NCI-H1092 (cell line): ENCODE data around the gene KASH5.

Experiments used
- DNase-seq: peaks from one replicate; lab custom pipeline; 2025; lab: John Stamatoyannopoulos, UW

Gene KASH5

GRCh38 chr19:49422407-49423070, 34.5 kb downstream of the KASH5 start:
- peak; percentile 9 for DNase-seq

GRCh38 chr19:49423071-49423984, 35.3 kb downstream of the KASH5 start, which contains the start of gene PTH2:
PTH2 (minus strand) TSS chr19:49423441; CDS start chr19:49423339, 102 bp downstream.
- no peak for DNase-seq

GRCh38 chr19:49423985-49424303, 35.9 kb downstream of the KASH5 start:
- DNase-seq = no peak

GRCh38 chr19:49425178-49425577, 37.1 kb downstream of the KASH5 start, which contains the start of gene GFY:
GFY (plus strand) TSS chr19:49425388; CDS start chr19:49426431, 1,043 bp downstream.
- DNase-seq = no peak

GRCh38 chr19:49425922-49426592, 38.0 kb downstream of the KASH5 start:
- DNase-seq = no peak

GRCh38 chr19:49427339-49427738, 39.3 kb downstream of the KASH5 start:
- no peak for DNase-seq

- no peak for DNase-seq
Observed at GRCh38 chr19:49427855-49428546, 40.0 kb downstream of the KASH5 start.

GRCh38 chr19:49428547-49429451, 40.8 kb downstream of the KASH5 start:
- no peak for DNase-seq

GRCh38 chr19:49430172-49430677, 42.2 kb downstream of the KASH5 start:
- no peak for DNase-seq

- DNase-seq = no peak
Observed at GRCh38 chr19:49430678-49431329, 42.8 kb downstream of the KASH5 start.

- no peak for DNase-seq
Observed at GRCh38 chr19:49431330-49431749, 43.3 kb downstream of the KASH5 start.

GRCh38 chr19:49432141-49433073, 44.4 kb downstream of the KASH5 start:
- DNase-seq = no peak

- no peak for DNase-seq
Observed at GRCh38 chr19:49433240-49433901, 45.3 kb downstream of the KASH5 start.

- DNase-seq = no peak
Observed at GRCh38 chr19:49434907-49435583, 47.0 kb downstream of the KASH5 start.

GRCh38 chr19:49435670-49436069, 47.6 kb downstream of the KASH5 start:
- DNase-seq = no peak

- DNase-seq = no peak
Observed at GRCh38 chr19:49436381-49437017, 48.5 kb downstream of the KASH5 start.

GRCh38 chr19:49437231-49437630, 49.2 kb downstream of the KASH5 start:
- no peak for DNase-seq
